K562 (cell line): Measurements from ENCODE around the gene TALDO1. TPM values are rescaled to one million over a fixed set of nuclear protein-coding genes. Genes with fewer than 3 reads are reported as not detected.
A peak's percentile ranks its signal among the peaks of the same experiment; 100 is the strongest.

ENCODE experiments used
- E2F5 ChIP-seq: sonication (generic); formaldehyde crosslinking; IDR thresholded peaks from 2 replicates; pipeline ENCODE4 v1.8.0; 2022; ENCODE audit warnings: mild to moderate bottlenecking, missing genetic modification reagents
- FUS ChIP-seq: fragments of 200-400 bp; formaldehyde crosslinking; optimal IDR thresholded peaks from 2 replicates; pipeline ENCODE3; 2017; ENCODE audit warnings: low read depth, low read length
- HNRNPUL1 ChIP-seq: fragments of 200-400 bp; formaldehyde crosslinking; IDR thresholded peaks from 2 replicates; pipeline ENCODE4 v1.6.1; 2017; ENCODE audit warnings: low read length
- KDM2B ChIP-seq: fragments of 250-450 bp; sonication (Bioruptor Pico); IDR thresholded peaks from 2 replicates; pipeline ENCODE4 v1.8.0; 2021; ENCODE audit warnings: mild to moderate bottlenecking, moderate library complexity
- MAZ ChIP-seq, 2 experiments: fragments of 450-650 bp in 1 of 2; sonication (generic) in 1 of 2; formaldehyde crosslinking; IDR thresholded peaks in 1 of 2; conservative IDR thresholded peaks in 1 of 2; 2 replicates each; pipeline versions ENCODE4 v1.4.0 to v1.5.0; 2020; ENCODE audit warnings: mild to moderate bottlenecking in 1 of 2, missing genetic modification reagents in 1 of 2
- MCM5 ChIP-seq: fragments of 450-650 bp; IDR thresholded peaks from 2 replicates; pipeline ENCODE4 v1.6.1; 2016; ENCODE audit warnings: low read depth
- MEF2D ChIP-seq: conservative IDR thresholded peaks from 2 replicates; pipeline ENCODE4 v1.6.1; 2016; ENCODE audit warnings: low read depth, missing genetic modification characterization, missing compliant biosample characterization
- MIER1 ChIP-seq: fragments of 450-650 bp; IDR thresholded peaks from 2 replicates; pipeline ENCODE4 v1.6.1; 2016; ENCODE audit warnings: antibody characterized with exemption, mild to moderate bottlenecking, low read depth
- MITF ChIP-seq: IDR thresholded peaks from 2 replicates; pipeline ENCODE4 v1.6.1; 2014; ENCODE audit warnings: antibody characterized with exemption
- NFRKB ChIP-seq: fragments of 450-650 bp; IDR thresholded peaks from 2 replicates; pipeline ENCODE4 v1.6.1; 2016; ENCODE audit warnings: low read depth
- NUFIP1 ChIP-seq: fragments of 450-650 bp; IDR thresholded peaks from 2 replicates; pipeline ENCODE4 v1.6.1; 2018; ENCODE audit not compliant: partially characterized antibody
- OTX1 ChIP-seq: fragments of 450-650 bp; formaldehyde crosslinking; IDR thresholded peaks from 2 replicates; pipeline ENCODE4 v1.4.0; 2022; ENCODE audit warnings: mild to moderate bottlenecking
- POLR2A ChIP-seq: fragments of 450-650 bp; conservative IDR thresholded peaks from 2 replicates; pipeline ENCODE4 v1.6.1; 2016
- RAD51 ChIP-seq: fragments of 450-650 bp; IDR thresholded peaks from 2 replicates; pipeline ENCODE4 v1.7.1; 2016; ENCODE audit warnings: low read depth, mild to moderate bottlenecking, borderline replicate concordance
- RBM17 ChIP-seq: fragments of 200-400 bp; formaldehyde crosslinking; IDR thresholded peaks from 2 replicates; pipeline ENCODE4 v1.6.1; 2017; ENCODE audit warnings: low read depth, mild to moderate bottlenecking, low read length, borderline replicate concordance
- RCOR1 ChIP-seq, 2 experiments: IDR thresholded peaks; 2 replicates each; pipeline ENCODE4 v1.6.1; 2012; ENCODE audit warnings: low read depth in 2 of 2, low read length in 2 of 2, borderline replicate concordance in 1 of 2, improper control_type of control experiment in 1 of 2
- TAF15 ChIP-seq: fragments of 200-400 bp; formaldehyde crosslinking; IDR thresholded peaks from 2 replicates; pipeline ENCODE4 v1.6.1; 2017; ENCODE audit warnings: mild to moderate bottlenecking, low read depth, low read length, moderate library complexity
- ZNF507 ChIP-seq: conservative IDR thresholded peaks from 2 replicates; pipeline ENCODE4 v1.6.1; 2017; ENCODE audit warnings: missing genetic modification characterization, missing compliant biosample characterization
- ZZZ3 ChIP-seq: fragments of 450-650 bp; IDR thresholded peaks from 2 replicates; pipeline ENCODE4 v1.6.1; 2016; ENCODE audit warnings: antibody characterized with exemption, mild to moderate bottlenecking, moderate library complexity
- polyA plus RNA-seq, 8 experiments: library from polyadenylated mRNA; depleted of rRNA in 4 of 8; stranded (reverse) in 5 of 8; unstranded in 3 of 8; fragments of >200 nt; fragmentation: Nextera tagmentation in 2 of 8; fragmentation: Illumina TruSeq in 1 of 8; extraction: Ambion mirVana in 2 of 8; extraction: Trizol in 1 of 8; gene quantifications; 2 replicates each; pipeline versions ENCODE4 v1.2.1 to v1.2.3, GENCODE V29; 2011 to 2014; ENCODE audit warnings: inconsistent platforms in 1 of 8, missing spikeins in 1 of 8
- total RNA-seq, 7 experiments: library from RNA; depleted of rRNA in 6 of 7; stranded (reverse); fragments of >200 nt in 6 of 7; fragmentation: Illumina TruSeq in 2 of 7; extraction: Trizol in 2 of 7; gene quantifications; 2 replicates each; pipeline versions ENCODE4 v1.2.1 to v1.2.3, GENCODE V29; 2011 to 2021; ENCODE audit warnings: low replicate concordance in 1 of 7
- TF ChIP-seq, protein P1 (sequence below), 2 experiments: fragments of 150-350 bp in 1 of 2; IDR thresholded peaks; 2 replicates each; pipeline ENCODE4 v1.6.1; 2012 to 2016; ENCODE audit warnings: low read depth in 2 of 2, low read length in 2 of 2, mild to moderate bottlenecking in 1 of 2, moderate library complexity in 1 of 2
- TF ChIP-seq, protein P2 (sequence below): sonication (generic); formaldehyde crosslinking; IDR thresholded peaks from 2 replicates; pipeline ENCODE4 v1.8.1; 2022; ENCODE audit warnings: missing genetic modification reagents

The TALDO1 gene
- total and polyA plus RNA-seq, 9 of the 15 experiments (the other 6 are each of a cell fraction or from before 2014, with no cell fraction given): 260 to 541 (median 441) TPM

GRCh38 chr11:809287-810039, 62.2 kb downstream of the TALDO1 start, which contains the start of gene RPLP2 (continued):
- no peak for TF ChIP-seq MIER1
- 0 out of 2 replicates have a peak, but pooled peaks have one; percentile 27 for TF ChIP-seq OTX1
- peak; percentile 81 for TF ChIP-seq FUS
- TF ChIP-seq MAZ (CRISPR knock-in tag; conservative IDR thresholded peaks at IDR 0.05 in 1 of 2, IDR thresholded peaks at IDR 0.05 in 1 of 2): peak; percentile 91 to 98
- TF ChIP-seq NFRKB: peak; percentile 80
- peak; percentile 7; the same call in 1 of the 2 replicates for TF ChIP-seq MITF
- no peak for TF ChIP-seq KDM2B (CRISPR knock-in tag)
- TF ChIP-seq RBM17: no peak
- TF ChIP-seq MCM5: no peak
- TF ChIP-seq RAD51: no peak; the same call in 1 of the 2 replicates
- TF ChIP-seq MEF2D (tag): no peak
- TF ChIP-seq, protein P1, sequence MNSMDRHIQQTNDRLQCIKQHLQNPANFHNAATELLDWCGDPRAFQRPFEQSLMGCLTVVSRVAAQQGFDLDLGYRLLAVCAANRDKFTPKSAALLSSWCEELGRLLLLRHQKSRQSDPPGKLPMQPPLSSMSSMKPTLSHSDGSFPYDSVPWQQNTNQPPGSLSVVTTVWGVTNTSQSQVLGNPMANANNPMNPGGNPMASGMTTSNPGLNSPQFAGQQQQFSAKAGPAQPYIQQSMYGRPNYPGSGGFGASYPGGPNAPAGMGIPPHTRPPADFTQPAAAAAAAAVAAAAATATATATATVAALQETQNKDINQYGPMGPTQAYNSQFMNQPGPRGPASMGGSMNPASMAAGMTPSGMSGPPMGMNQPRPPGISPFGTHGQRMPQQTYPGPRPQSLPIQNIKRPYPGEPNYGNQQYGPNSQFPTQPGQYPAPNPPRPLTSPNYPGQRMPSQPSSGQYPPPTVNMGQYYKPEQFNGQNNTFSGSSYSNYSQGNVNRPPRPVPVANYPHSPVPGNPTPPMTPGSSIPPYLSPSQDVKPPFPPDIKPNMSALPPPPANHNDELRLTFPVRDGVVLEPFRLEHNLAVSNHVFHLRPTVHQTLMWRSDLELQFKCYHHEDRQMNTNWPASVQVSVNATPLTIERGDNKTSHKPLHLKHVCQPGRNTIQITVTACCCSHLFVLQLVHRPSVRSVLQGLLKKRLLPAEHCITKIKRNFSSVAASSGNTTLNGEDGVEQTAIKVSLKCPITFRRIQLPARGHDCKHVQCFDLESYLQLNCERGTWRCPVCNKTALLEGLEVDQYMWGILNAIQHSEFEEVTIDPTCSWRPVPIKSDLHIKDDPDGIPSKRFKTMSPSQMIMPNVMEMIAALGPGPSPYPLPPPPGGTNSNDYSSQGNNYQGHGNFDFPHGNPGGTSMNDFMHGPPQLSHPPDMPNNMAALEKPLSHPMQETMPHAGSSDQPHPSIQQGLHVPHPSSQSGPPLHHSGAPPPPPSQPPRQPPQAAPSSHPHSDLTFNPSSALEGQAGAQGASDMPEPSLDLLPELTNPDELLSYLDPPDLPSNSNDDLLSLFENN (IDR thresholded peaks at IDR 0.05; ENCODE audit: low read depth in 2 of 2, low read length in 2 of 2): no peak; a peak in 1 of 4 replicates
- peak; percentile 93 for TF ChIP-seq POLR2A
- no peak for TF ChIP-seq TAF15
- peak; percentile 13 to 47; a peak in 2 of 4 replicates for TF ChIP-seq RCOR1 (IDR thresholded peaks at IDR 0.05; ENCODE audit: borderline replicate concordance in 1 of 2, low read depth in 2 of 2, low read length in 2 of 2)
- peak; percentile 91 for TF ChIP-seq E2F5
- TF ChIP-seq ZZZ3: no peak; the same call in 1 of the 2 replicates
- no peak for TF ChIP-seq ZNF507 (tag)
- TF ChIP-seq, protein P2, sequence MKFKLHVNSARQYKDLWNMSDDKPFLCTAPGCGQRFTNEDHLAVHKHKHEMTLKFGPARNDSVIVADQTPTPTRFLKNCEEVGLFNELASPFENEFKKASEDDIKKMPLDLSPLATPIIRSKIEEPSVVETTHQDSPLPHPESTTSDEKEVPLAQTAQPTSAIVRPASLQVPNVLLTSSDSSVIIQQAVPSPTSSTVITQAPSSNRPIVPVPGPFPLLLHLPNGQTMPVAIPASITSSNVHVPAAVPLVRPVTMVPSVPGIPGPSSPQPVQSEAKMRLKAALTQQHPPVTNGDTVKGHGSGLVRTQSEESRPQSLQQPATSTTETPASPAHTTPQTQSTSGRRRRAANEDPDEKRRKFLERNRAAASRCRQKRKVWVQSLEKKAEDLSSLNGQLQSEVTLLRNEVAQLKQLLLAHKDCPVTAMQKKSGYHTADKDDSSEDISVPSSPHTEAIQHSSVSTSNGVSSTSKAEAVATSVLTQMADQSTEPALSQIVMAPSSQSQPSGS (CRISPR knock-in tag): peak; percentile 18; the same call in 1 of the 2 replicates
- TF ChIP-seq NUFIP1: no peak
- no peak for TF ChIP-seq HNRNPUL1
